Activated CD8-positive, alpha-beta T cell treated with anti-CD3 and anti-CD28 coated beads for 36 hours (primary cell): ENCODE measurements around the gene ZBED1. TPM values are rescaled to one million over a fixed set of nuclear protein-coding genes. Genes with fewer than 3 reads are reported as not detected.
"Not testable (repeated sequence)": the region's sequence is repeated elsewhere in the genome, so short reads cannot be mapped to it uniquely, and the experiment has no call there.

Source experiments
- ATAC-seq: fragments of 200-7000 bp; cut with Tn5 transposase; one replicate; pipeline ENCODE4 v1.10.0; 2021; ENCODE audit warnings: mild to moderate bottlenecking, moderate library complexity
- CTCF ChIA-PET: fragments of 350-600 bp; sonication (Branson Sonifier 250); formaldehyde crosslinking; loops from one replicate; lab custom pipeline; 2021; ENCODE audit warnings: antibody characterized with exemption; lab: Charles Lee
- POLR2A ChIA-PET: fragments of 350-600 bp; sonication (Branson Sonifier 250); formaldehyde crosslinking; loops from one replicate; lab custom pipeline; 2021; ENCODE audit warnings: antibody characterized with exemption; lab: Charles Lee
- DNase-seq: peaks from one replicate; pipeline ENCODE4 v3.0.0-alpha.2; 2020
- H3K27ac Mint-ChIP-seq: one replicate; pipeline ENCODE4 v1.8.0; 2021; ENCODE audit warnings: mild to moderate bottlenecking, mixed read lengths
- H3K27me3 Mint-ChIP-seq: one replicate; pipeline ENCODE4 v1.8.0; 2021; ENCODE audit warnings: mixed read lengths
- H3K36me3 Mint-ChIP-seq: one replicate; pipeline ENCODE4 v1.8.0; 2021; ENCODE audit warnings: low read depth, mixed read lengths
- H3K4me1 Mint-ChIP-seq: one replicate; pipeline ENCODE4 v1.8.0; 2021; ENCODE audit warnings: low read depth, mixed read lengths
- H3K4me3 Mint-ChIP-seq: one replicate; pipeline ENCODE4 v1.8.0; 2021; ENCODE audit warnings: mild to moderate bottlenecking, moderate library complexity, mixed read lengths
- H3K9me3 Mint-ChIP-seq: one replicate; pipeline ENCODE4 v1.8.0; 2021; ENCODE audit warnings: mixed read lengths
- intact Hi-C: fragments of 100-400 bp; cut with micrococcal nuclease; formaldehyde crosslinking; loops from one replicate; pipeline ENCODE4 v1.10.0; 2022
- total RNA-seq, 2 experiments: library from RNA; stranded (reverse); gene quantifications; one replicate each; pipeline ENCODE4 v1.2.3, GENCODE V29; 2021
- TF ChIP-seq, protein P1 (sequence below): fragments of 200-600 bp; IDR thresholded peaks from one replicate; pipeline ENCODE4 v1.8.0; 2022; ENCODE audit warnings: antibody characterized with exemption, mild to moderate bottlenecking

ZBED1 gene
- total RNA-seq, 2 experiments from 2014 or later: 26.3 to 28.7 TPM

GRCh38 chrX:2471641-2472040 lies 29.1 kb downstream of the ZBED1 start:
- TF ChIP-seq, protein P1, sequence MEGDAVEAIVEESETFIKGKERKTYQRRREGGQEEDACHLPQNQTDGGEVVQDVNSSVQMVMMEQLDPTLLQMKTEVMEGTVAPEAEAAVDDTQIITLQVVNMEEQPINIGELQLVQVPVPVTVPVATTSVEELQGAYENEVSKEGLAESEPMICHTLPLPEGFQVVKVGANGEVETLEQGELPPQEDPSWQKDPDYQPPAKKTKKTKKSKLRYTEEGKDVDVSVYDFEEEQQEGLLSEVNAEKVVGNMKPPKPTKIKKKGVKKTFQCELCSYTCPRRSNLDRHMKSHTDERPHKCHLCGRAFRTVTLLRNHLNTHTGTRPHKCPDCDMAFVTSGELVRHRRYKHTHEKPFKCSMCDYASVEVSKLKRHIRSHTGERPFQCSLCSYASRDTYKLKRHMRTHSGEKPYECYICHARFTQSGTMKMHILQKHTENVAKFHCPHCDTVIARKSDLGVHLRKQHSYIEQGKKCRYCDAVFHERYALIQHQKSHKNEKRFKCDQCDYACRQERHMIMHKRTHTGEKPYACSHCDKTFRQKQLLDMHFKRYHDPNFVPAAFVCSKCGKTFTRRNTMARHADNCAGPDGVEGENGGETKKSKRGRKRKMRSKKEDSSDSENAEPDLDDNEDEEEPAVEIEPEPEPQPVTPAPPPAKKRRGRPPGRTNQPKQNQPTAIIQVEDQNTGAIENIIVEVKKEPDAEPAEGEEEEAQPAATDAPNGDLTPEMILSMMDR: no peak
- POLR2A ChIA-PET: no interaction called here
- H3K27ac Mint-ChIP-seq: no peak overlapping the region
- no peak overlapping the region for H3K4me3 Mint-ChIP-seq
- CTCF ChIA-PET: no interaction called here
- H3K27me3 Mint-ChIP-seq: no peaks in the 10 kb centered on the region
- H3K9me3 Mint-ChIP-seq: peaks cover 4% of the 10 kb centered on the region
- ATAC-seq (no peak), DNase-seq (no peak)
- peaks cover 17% of the 10 kb centered on the region for H3K36me3 Mint-ChIP-seq
- H3K4me1 Mint-ChIP-seq: peaks cover 2% of the 10 kb centered on the region
- intact Hi-C loops: no loop called here

GRCh38 chrX:2471126-2471525 lies 29.6 kb downstream of the ZBED1 start:
- H3K27me3 Mint-ChIP-seq, CTCF ChIA-PET, H3K4me1 Mint-ChIP-seq, ATAC-seq, H3K4me3 Mint-ChIP-seq, H3K9me3 Mint-ChIP-seq, POLR2A ChIA-PET, intact Hi-C loops, DNase-seq, H3K27ac Mint-ChIP-seq: not testable (repeated sequence)
- peaks cover 18% of the 10 kb centered on the region for H3K36me3 Mint-ChIP-seq

DNA sequence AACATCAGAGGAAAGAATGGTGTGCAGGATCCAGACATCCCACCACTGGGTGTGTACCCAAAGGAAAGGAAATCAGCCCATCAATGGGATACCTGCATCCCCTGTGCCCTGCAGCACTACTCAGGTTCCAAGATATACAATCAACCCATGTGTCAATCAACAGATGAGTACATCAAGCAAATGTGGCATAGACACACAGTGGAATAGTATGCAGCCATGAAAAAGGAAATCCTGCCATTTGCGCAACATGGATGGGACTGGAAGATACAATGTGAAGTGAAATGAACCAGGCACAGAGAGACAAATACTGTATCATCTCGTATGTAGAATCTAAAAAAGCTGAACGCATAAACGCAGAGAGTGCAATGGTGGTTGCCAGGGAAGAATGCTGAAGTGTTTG lies 30.9 kb downstream of the ZBED1 start:
- ATAC-seq, H3K27ac Mint-ChIP-seq, POLR2A ChIA-PET, intact Hi-C loops, H3K4me1 Mint-ChIP-seq, DNase-seq, CTCF ChIA-PET, H3K27me3 Mint-ChIP-seq, H3K4me3 Mint-ChIP-seq, H3K9me3 Mint-ChIP-seq: not testable (repeated sequence)
- peaks cover 18% of the 10 kb centered on the region for H3K36me3 Mint-ChIP-seq

GRCh38 chrX:2469196-2469685 lies 31.5 kb downstream of the ZBED1 start:
- DNase-seq: no peak
- Mint-ChIP-seq H3K27ac (no peak overlapping the region), H3K36me3 (peaks cover 18% of the 10 kb centered on the region), H3K4me3 (no peak overlapping the region), H3K27me3 (no peaks in the 10 kb centered on the region), H3K9me3 (peaks cover 4% of the 10 kb centered on the region), H3K4me1 (peaks cover 1% of the 10 kb centered on the region)
- ChIA-PET POLR2A (no interaction called here), CTCF (no interaction called here)
- intact Hi-C loops: no loop called here
- ATAC-seq: no peak
- TF ChIP-seq, protein P1: no peak

DNA sequence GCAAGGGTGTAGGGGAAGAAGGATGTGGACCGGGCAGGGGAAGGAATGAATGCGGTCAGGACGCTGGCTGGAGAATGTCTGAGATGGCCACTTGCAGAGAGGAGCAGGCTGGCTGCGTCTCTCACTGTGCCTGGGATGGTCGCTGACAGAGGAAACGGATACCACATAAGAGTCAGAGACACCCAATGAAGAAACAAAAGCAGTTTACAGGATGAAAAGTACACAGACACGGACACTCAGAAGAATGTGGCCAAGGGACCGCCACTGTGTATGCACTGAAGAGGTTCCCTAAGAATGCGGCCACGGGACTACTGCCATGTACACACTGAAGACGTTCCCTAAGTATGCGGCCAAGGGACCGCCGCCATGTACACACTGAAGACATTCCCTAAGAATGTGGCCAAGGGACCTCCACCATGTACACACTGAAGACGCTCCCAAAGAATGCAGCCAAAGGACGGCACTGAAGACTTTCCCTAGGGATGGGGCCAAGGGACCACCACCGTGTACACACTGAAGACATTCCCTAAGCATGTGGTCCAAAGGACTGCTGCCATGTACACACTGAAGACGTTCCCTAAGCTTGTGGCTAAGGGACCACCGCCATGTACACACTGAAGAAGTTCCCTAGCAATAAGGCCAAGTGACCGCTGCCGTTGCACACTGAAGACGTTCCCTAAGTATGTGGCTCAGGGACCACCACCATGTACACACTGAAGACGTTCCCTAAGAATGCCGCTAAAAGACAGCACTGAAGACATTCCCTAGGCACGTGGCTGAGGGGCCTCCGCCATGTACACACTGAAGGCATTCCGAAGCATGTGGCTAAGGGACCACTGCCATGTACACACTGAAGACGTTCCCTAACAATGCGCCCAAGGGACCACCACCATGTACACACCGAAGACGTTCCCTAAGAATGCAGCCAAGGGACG lies 32.2 kb downstream of the ZBED1 start:
- no peak overlapping the region for H3K4me3 Mint-ChIP-seq
- DNase-seq: no peak
- H3K27me3 Mint-ChIP-seq: no peaks in the 10 kb centered on the region
- intact Hi-C loops: no loop called here
- ChIA-PET POLR2A (no interaction called here), CTCF (no interaction called here)
- no peak overlapping the region for H3K27ac Mint-ChIP-seq
- ATAC-seq: no peak
- peaks cover 4% of the 10 kb centered on the region for H3K9me3 Mint-ChIP-seq
- peaks cover 17% of the 10 kb centered on the region for H3K36me3 Mint-ChIP-seq
- TF ChIP-seq, protein P1: no peak
- peaks cover 1% of the 10 kb centered on the region for H3K4me1 Mint-ChIP-seq
